ENCODE data around the gene TM4SF18. TPM values are rescaled to one million over a fixed set of nuclear protein-coding genes. Genes with fewer than 3 reads are reported as not detected.

Gene TM4SF18
- polyA plus RNA-seq, 1 donor (not counting 4 experiments of a cell fraction or from before 2014, with no cell fraction given): not detected

- Histone ChIP-seq H4K20me1 (ENCODE audit: control insufficient read depth, extremely low read depth, insufficient read depth, low read length) (no peaks in the 10 kb centered on the region), H3K4me3 (ENCODE audit: control insufficient read depth in 2 of 3, extremely low read depth in 1 of 3, insufficient read depth in 2 of 3, low read depth in 1 of 3, low read length in 3 of 3) (no peak overlapping the region), H3K27me3 (ENCODE audit: control insufficient read depth, extremely low read depth, insufficient read depth, low read length) (no peaks in the 10 kb centered on the region), H2AFZ (ENCODE audit: control insufficient read depth, low read length) (no peak overlapping the region), H3K9me1 (ENCODE audit: control insufficient read depth, extremely low read depth, insufficient read depth, low read length) (no peaks in the 10 kb centered on the region), H3K4me2 (ENCODE audit: control insufficient read depth, extremely low read depth, insufficient read depth, low read depth, low read length) (peak overlapping the region; percentile 39), H3K9me3 (ENCODE audit: control insufficient read depth, low read depth, low read length) (no peaks in the 10 kb centered on the region), H3K9ac (ENCODE audit: control insufficient read depth, extremely low read depth, insufficient read depth, low read length) (peak overlapping the region; percentile 57), H3K4me1 (ENCODE audit: control insufficient read depth, extremely low read depth, insufficient read depth, low read length) (peaks cover 51% of the 10 kb centered on the region), H3K36me3 (ENCODE audit: control insufficient read depth in 2 of 2, extremely low read depth in 1 of 2, insufficient read depth in 2 of 2, low read length in 2 of 2) (peaks cover 3 to 11% of the 10 kb centered on the region in 2 experiments), H3K79me2 (ENCODE audit: control insufficient read depth, insufficient read depth, low read length) (peaks cover 2% of the 10 kb centered on the region), H3K27ac (ENCODE audit: control insufficient read depth, insufficient read depth, low read length) (peak overlapping the region; percentile 90)
- dilution Hi-C loops (cut with MboI; ENCODE audit: extremely low pct_ligation_motif_present, low sequenced_read_pairs): no loop called here
- no peak for TF ChIP-seq CTCF (optimal IDR thresholded peaks at IDR 0.05 in 1 of 3, IDR thresholded peaks at IDR 0.05 in 1 of 3, conservative IDR thresholded peaks at IDR 0.05 in 1 of 3; ENCODE audit: extremely low read depth in 1 of 3, insufficient read depth in 2 of 3, low read length in 3 of 3)
- peak; percentile 86 for DNase-seq (ENCODE audit: low read depth, low spot score)
- FAIRE-seq: peak; percentile 99
Measured at GRCh38 chr3:149366941-149367840, 33.8 kb upstream of the TM4SF18 start.

- Histone ChIP-seq H3K4me1 (ENCODE audit: control insufficient read depth, extremely low read depth, insufficient read depth, low read length) (peaks cover 39% of the 10 kb centered on the region), H3K9me3 (ENCODE audit: control insufficient read depth, low read depth, low read length) (no peaks in the 10 kb centered on the region), H3K4me2 (ENCODE audit: control insufficient read depth, extremely low read depth, insufficient read depth, low read depth, low read length) (no peak overlapping the region), H3K27ac (ENCODE audit: control insufficient read depth, insufficient read depth, low read length) (peak overlapping the region; percentile 90), H3K27me3 (ENCODE audit: control insufficient read depth, extremely low read depth, insufficient read depth, low read length) (no peaks in the 10 kb centered on the region), H3K79me2 (ENCODE audit: control insufficient read depth, insufficient read depth, low read length) (peaks cover 2% of the 10 kb centered on the region), H2AFZ (ENCODE audit: control insufficient read depth, low read length) (no peak overlapping the region), H3K4me3 (ENCODE audit: control insufficient read depth in 2 of 3, extremely low read depth in 1 of 3, insufficient read depth in 2 of 3, low read depth in 1 of 3, low read length in 3 of 3) (no peak overlapping the region), H3K9ac (ENCODE audit: control insufficient read depth, extremely low read depth, insufficient read depth, low read length) (peak overlapping the region; percentile 57), H3K9me1 (ENCODE audit: control insufficient read depth, extremely low read depth, insufficient read depth, low read length) (no peaks in the 10 kb centered on the region), H3K36me3 (ENCODE audit: control insufficient read depth in 2 of 2, extremely low read depth in 1 of 2, insufficient read depth in 2 of 2, low read length in 2 of 2) (peaks cover 1 to 11% of the 10 kb centered on the region in 2 experiments), H4K20me1 (ENCODE audit: control insufficient read depth, extremely low read depth, insufficient read depth, low read length) (no peaks in the 10 kb centered on the region)
- no peak for FAIRE-seq
- DNase-seq (ENCODE audit: low read depth, low spot score): no peak
- dilution Hi-C loops (cut with MboI; ENCODE audit: extremely low pct_ligation_motif_present, low sequenced_read_pairs): no loop called here
- TF ChIP-seq CTCF (optimal IDR thresholded peaks at IDR 0.05 in 1 of 3, IDR thresholded peaks at IDR 0.05 in 1 of 3, conservative IDR thresholded peaks at IDR 0.05 in 1 of 3; ENCODE audit: extremely low read depth in 1 of 3, insufficient read depth in 2 of 3, low read length in 3 of 3) (no peak), EZH2 (IDR thresholded peaks at IDR 0.05; ENCODE audit: low read length) (no peak)
Measured at GRCh38 chr3:149366031-149366430, 32.6 kb upstream of the TM4SF18 start.
